ENCODE measurements around the gene CPO.

GRCh38 chr2:206958261-206958660 is 18.9 kb downstream of the CPO start:
- TF ChIP-seq CTCF (IDR thresholded peaks at IDR 0.05) = no peak
- no peak for TF ChIP-seq POLR2A (IDR thresholded peaks at IDR 0.05)

Measured in tibial nerve (tissue), 3 donors.